GM12864 (cell line): ENCODE data around the gene GPR137.
A peak's percentile ranks its signal among the peaks of the same experiment; 100 is the strongest.

Source experiments
- DNase-seq: peaks from one replicate; pipeline ENCODE4 v3.0.0-alpha.2; 2011; ENCODE audit warnings: low read depth
- H3K4me3 ChIP-seq: 2 replicates; pipeline ENCODE4 v1.5.1; 2011; ENCODE audit warnings: mild to moderate bottlenecking, low read depth, low read length, control low read depth
- TF ChIP-seq, protein P1 (sequence below): IDR thresholded peaks from 2 replicates; pipeline ENCODE4 v1.5.1; 2011; ENCODE audit warnings: low read depth, mild to moderate bottlenecking, moderate library complexity, low read length, control low read depth, inconsistent platforms; ENCODE audit errors: missing control alignments

GPR137 gene

DNA sequence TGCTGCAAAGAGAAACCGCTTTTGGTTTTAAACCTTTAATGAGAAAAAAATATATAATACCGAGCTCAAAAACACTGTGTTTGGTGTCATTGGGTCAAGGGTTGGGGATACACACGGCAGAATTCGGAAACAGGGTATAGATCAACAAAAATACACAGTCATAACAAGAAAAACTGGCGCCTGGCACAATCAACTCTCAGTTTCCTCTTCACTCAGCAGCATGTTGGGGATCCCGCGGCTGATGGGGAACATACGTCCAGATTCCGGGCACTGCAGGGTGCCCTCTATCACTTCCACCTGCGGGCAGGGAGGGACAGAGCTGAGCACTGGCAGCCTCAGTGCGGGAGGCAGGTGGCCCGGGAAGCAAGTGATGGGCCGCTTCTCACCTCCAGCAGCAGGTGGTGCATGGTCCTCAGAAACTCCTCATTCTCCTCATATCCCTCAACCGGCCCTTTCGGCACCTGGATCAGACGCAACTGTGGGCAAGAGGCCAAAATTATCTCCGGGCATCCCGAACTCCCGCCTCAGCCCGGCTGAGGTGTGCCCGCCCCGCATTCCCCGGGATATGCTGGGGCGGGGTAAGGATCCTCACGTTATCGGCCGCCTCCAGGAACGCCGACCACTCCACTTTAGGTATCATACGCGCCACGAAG lies 31.1 kb downstream of the GPR137 start:
- TF ChIP-seq, protein P1, sequence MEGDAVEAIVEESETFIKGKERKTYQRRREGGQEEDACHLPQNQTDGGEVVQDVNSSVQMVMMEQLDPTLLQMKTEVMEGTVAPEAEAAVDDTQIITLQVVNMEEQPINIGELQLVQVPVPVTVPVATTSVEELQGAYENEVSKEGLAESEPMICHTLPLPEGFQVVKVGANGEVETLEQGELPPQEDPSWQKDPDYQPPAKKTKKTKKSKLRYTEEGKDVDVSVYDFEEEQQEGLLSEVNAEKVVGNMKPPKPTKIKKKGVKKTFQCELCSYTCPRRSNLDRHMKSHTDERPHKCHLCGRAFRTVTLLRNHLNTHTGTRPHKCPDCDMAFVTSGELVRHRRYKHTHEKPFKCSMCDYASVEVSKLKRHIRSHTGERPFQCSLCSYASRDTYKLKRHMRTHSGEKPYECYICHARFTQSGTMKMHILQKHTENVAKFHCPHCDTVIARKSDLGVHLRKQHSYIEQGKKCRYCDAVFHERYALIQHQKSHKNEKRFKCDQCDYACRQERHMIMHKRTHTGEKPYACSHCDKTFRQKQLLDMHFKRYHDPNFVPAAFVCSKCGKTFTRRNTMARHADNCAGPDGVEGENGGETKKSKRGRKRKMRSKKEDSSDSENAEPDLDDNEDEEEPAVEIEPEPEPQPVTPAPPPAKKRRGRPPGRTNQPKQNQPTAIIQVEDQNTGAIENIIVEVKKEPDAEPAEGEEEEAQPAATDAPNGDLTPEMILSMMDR: peak; percentile 32
- peak overlapping the region; percentile 91 for H3K4me3 ChIP-seq
- no peak for DNase-seq

DNA sequence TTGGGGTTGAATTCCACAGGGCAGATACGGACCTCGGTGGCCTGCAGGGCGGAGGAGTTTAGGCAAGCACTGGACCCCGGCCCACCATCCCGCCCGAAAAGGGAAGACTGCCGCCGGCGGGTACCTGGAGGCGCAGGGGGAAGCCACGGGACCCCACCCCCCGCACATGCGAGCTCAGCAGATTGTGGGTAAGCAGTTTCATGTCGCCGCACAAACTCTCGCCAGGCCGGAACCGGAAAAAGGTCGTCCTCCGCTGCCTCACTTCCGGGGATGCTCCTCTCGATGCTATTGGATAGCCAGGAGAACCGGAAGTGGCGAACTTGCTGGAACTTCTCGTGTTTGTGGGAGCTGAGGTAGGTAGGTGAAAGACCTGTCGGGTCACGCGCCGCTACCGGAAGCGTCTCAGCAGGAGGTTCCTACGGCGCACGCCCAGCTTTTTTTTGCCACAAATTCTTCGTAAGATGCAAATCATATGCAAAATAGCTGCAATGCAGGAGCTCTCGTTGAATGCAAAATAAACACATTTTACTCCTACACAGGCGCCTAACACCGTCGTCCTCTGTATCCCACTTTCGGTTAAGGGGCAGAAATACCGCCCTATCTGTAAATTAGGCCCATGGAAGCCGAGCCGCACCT lies 31.8 kb downstream of the GPR137 start, which contains the start of gene TRMT112:
Gene TRMT112 (minus strand): TSS at position 235 of the 636 bp plus-strand sequence. CDS start 33 bp downstream, at position 202.
- TF ChIP-seq, protein P1: no peak
- H3K4me3 ChIP-seq: peak within 1 kb of the TSS; percentile 91
- peak; percentile 99 for DNase-seq

DNA sequence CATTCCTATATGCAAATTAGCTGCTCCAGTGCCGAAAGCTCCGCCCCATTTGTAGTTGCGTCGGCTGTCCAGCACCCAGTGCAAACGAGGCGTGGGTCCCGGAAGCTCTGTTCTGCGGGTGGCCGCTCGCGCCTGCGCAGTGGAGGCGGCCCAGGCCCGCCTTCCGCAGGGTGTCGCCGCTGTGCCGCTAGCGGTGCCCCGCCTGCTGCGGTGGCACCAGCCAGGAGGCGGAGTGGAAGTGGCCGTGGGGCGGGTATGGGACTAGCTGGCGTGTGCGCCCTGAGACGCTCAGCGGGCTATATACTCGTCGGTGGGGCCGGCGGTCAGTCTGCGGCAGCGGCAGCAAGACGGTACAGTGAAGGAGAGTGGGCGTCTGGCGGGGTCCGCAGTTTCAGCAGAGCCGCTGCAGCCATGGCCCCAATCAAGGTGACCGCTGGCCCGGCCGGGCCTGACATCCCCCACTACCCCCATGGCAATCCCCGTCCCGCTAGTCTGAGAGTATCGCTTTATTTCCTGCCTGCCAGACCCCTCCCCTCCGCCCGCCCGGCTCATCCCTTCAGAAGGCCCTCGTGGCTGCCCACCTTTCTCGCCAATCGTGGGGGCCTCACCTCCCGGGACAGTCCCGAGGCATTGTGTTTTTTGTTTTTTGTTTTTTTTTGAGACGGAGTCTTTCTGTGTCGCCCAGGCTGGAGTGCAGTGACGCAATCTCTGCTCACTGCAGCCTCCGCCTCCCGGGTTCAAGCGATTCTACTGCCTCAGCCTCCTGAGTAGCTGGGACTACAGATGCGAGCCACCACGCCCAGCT lies 32.5 kb downstream of the GPR137 start, which contains the start of gene PRDX5:
Gene PRDX5 (plus strand): TSS at position 161 of the 805 bp plus-strand sequence. CDS start 95 bp downstream, at position 256.
- peak within 1 kb of the TSS; percentile 91 for H3K4me3 ChIP-seq
- peak; percentile 93 for DNase-seq
- TF ChIP-seq, protein P1: peak; percentile 29

DNA sequence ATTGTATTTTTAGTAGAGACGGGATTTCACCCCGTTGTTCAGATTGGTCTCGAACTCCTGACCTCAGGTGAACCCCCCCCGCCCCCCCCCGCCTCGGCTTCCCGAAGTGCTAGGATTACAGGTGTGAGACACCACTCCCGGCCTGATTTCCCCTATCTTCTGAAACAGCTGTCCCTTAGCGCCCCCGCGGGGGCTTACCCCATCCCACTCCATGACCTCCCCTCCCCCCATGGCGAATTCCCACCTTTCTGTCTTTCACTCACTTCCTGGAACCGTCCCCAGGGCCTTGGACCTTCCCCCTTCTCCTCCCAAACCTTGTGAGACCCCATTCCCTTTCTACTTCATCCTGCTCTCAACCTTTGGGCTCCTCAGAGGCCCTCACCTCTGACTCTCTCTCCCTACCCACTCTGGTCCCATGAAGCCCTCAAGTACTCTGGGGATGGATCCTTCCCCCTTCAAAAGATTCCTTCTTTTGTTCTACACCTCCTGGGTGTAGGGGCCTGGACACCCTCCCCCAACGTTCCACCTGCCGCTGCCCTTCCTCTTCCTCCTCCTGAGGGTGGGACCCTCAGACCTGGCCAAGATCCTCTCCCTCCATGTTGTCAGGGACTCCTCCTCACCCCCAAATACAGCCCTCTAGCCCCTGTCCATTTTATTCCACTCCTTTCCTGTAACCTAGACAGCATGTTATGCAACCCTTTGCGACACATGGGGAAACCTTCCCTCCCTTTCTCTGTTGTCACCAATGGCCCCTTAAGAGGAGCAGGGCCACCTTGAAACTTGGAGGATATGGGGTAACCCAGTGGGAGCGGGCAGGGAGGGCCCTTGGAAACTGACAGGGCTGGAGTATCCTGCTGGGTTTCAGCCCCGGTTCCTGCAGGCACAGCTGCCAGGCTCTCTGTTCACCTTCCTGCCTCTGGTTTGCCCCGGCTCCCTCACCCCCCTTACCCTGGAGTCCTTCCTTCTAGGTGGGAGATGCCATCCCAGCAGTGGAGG lies 33.4 kb downstream of the GPR137 start:
- no peak for DNase-seq
- peak overlapping the region; percentile 91 for H3K4me3 ChIP-seq
- TF ChIP-seq, protein P1: no peak

DNA sequence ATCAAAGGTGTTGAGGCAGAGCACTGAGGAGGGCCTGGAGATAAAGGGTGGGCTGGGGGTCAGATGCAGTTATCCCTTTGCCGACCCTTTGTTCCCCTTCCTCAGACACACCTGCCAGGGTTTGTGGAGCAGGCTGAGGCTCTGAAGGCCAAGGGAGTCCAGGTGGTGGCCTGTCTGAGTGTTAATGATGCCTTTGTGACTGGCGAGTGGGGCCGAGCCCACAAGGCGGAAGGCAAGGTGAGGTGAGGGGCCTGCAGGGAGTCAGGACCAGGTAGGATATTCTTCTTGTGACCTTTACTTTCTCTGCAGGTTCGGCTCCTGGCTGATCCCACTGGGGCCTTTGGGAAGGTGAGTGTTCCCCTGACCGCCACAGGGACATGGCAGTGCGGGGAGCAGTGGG lies 34.9 kb downstream of the GPR137 start:
- no peak overlapping the region for H3K4me3 ChIP-seq
- no peak for DNase-seq
- TF ChIP-seq, protein P1: no peak

DNA sequence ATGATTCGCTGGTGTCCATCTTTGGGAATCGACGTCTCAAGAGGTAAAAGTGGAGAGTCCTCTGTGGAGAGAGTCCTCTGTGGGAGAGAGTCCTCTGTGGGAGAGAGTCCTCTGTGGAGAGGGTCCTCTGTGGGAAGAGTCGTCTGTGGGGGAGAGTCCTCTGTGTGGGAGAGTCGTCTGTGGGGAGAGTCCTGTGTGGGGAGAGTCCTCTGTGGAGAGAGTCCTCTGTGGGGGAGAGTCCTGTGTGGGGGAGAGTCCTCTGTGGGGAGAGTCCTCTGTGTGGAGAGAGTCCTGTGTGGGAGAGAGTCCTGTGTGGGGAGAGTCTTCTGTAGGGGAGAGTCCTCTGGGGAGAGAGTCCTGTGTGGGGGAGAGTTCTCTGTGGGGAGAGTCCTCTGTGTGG lies 35.4 kb downstream of the GPR137 start:
- no peak for DNase-seq
- no peak overlapping the region for H3K4me3 ChIP-seq
- TF ChIP-seq, protein P1: no peak
